Stimulated activated CD4-positive, alpha-beta T cell treated with anti-CD3 and anti-CD28 coated beads, TNF-alpha, amount 100 ng/mL, for 1 hour (primary cell): ENCODE results near the gene ST14.

ENCODE experiments used
- DNase-seq, 3 donors: peaks; one replicate each; pipeline ENCODE4 v3.0.0-alpha.2; 2020; ENCODE audit warnings: low read depth in 3 of 3, low spot score in 1 of 3

Gene ST14

GRCh38 chr11:130159657-130160497 is at the start of gene ST14:
Gene ST14 (plus strand): TSS chr11:130159782. CDS start chr11:130159980, 198 bp downstream.
- DNase-seq, result no peak

GRCh38 chr11:130110339-130111108 is 49.1 kb upstream of the ST14 start:
- no peak for DNase-seq

- DNase-seq, result no peak
Observed at GRCh38 chr11:130112071-130112830, 47.3 kb upstream of the ST14 start.

GRCh38 chr11:130114281-130114680 is 45.3 kb upstream of the ST14 start:
- no peak for DNase-seq

GRCh38 chr11:130114726-130115125 is 44.9 kb upstream of the ST14 start:
- no peak for DNase-seq

- no peak for DNase-seq
Observed at GRCh38 chr11:130115218-130115617, 44.4 kb upstream of the ST14 start.

- no peak for DNase-seq
Observed at GRCh38 chr11:130118165-130118564, 41.4 kb upstream of the ST14 start.

GRCh38 chr11:130118636-130119387 is 40.8 kb upstream of the ST14 start:
- no peak for DNase-seq

GRCh38 chr11:130120045-130120444 is 39.5 kb upstream of the ST14 start:
- no peak for DNase-seq

GRCh38 chr11:130121445-130121978 is 38.1 kb upstream of the ST14 start:
- DNase-seq, result no peak

- no peak for DNase-seq
Observed at GRCh38 chr11:130122141-130122575, 37.4 kb upstream of the ST14 start.

- DNase-seq, result no peak
Observed at GRCh38 chr11:130123414-130124040, 36.1 kb upstream of the ST14 start.

- no peak for DNase-seq
Observed at GRCh38 chr11:130124096-130124495, 35.5 kb upstream of the ST14 start.

GRCh38 chr11:130125638-130126037 is 33.9 kb upstream of the ST14 start:
- DNase-seq, result no peak

- DNase-seq, result no peak
Observed at GRCh38 chr11:130126516-130126915, 33.1 kb upstream of the ST14 start.

GRCh38 chr11:130127509-130127908 is 32.1 kb upstream of the ST14 start:
- DNase-seq, result no peak

- no peak for DNase-seq
Observed at GRCh38 chr11:130128626-130129025, 31.0 kb upstream of the ST14 start.

GRCh38 chr11:130129922-130130321 is 29.7 kb upstream of the ST14 start:
- no peak for DNase-seq

GRCh38 chr11:130131961-130132850 is 27.4 kb upstream of the ST14 start:
- DNase-seq, result peak in 2 of 3 donors; percentile 10 to 33
